GM19438 (cell line): ENCODE data around the gene RTL10.

Experiments used
- ATAC-seq: cut with Tn5 transposase; IDR thresholded peaks from one replicate; pipeline ENCODE4 v1.9.1; 2021; ENCODE audit warnings: low read depth; ENCODE audit not compliant: unreplicated experiment

Gene RTL10

DNA sequence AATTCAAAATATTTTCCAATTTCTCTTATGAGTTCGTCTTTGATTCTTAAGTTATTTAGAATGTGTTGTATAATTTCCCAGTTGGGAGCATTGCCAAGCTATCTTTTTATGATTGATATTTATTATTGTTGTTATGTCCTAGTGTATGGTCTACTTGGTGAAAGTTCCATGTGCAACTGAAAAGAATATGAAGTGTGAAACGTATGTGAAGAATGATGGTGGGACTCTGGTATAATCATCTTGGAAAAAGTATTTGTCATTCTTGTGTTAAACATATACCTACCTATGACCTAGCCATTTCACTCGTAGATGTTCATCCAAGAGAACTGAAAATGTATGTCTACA lies 12.0 kb upstream of the RTL10 start:
- ATAC-seq: no peak

DNA sequence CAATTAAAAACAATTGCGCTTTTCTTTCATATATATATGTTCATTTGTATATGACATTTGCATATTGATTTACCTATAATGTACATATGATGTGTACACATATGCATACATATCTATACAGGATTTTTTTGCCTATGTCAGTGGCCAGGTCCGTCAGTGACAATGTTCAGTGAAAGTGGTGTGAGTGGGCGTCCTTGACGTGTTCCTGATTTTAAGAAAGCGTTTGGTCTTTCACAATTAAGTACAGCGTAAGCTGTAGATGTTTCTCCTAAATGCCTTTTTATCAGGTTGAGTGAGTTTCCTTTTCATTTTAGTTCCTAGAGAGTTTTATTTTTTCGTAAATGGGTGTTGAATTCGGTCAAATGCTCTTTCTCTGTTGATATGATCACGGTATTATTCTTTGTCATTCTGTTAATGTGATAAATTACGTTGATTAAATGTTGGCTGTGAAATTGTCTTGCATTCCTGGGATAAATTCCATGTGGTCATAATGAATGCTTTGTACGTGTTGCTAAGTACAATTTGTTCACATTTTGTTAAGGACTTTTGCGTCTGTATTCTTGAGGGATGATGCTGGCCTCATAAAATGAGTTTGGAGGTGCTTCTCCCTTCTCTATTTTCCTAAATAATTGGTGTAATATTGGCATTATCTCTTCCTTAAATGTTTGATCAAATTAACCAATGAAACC lies 10.6 kb upstream of the RTL10 start:
- no peak for ATAC-seq

DNA sequence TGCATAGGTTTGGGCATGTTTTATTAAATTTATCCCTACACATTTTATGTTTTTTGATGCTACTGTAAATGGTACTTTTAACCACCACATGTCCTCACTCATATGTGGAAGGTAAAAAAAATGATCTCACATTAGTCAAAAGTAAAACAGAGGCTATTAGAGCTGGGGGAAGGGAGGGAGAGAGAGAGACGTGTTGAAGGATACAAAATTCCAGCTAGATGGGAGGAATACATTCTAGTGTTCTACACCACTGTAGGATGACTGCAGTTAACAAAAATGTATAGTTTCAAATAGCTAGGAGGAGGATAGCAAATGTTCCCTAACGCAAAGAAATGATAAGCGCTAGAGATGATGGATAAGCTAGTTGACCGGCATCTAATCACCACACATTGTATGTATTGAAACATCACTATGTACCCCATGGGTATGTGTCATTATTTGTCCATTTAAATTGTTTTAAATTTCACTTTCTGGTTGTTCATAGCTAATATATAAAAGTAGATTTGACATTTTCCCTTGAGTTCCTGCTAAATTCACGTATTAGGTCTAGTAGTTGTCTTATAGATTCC lies 9.9 kb upstream of the RTL10 start:
- no peak for ATAC-seq

DNA sequence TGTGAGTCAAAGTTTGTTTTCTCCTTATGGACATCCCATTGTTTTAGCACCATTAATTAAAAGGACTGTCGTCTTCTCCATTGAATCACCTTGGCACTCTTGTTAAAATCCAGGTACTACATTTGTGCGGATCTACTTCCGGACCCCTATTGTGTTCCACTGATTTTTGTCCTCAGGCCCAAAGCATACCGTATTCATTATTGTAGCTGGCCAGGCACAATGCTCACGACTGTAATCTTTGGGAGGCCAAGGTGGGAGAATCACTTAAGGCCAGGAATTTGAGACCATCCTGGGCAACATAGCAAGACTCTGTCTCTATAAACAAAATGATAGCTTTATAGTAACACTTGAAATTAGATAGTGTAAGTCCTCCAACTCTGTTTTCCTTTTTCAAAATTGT lies 8.9 kb upstream of the RTL10 start:
- no peak for ATAC-seq

DNA sequence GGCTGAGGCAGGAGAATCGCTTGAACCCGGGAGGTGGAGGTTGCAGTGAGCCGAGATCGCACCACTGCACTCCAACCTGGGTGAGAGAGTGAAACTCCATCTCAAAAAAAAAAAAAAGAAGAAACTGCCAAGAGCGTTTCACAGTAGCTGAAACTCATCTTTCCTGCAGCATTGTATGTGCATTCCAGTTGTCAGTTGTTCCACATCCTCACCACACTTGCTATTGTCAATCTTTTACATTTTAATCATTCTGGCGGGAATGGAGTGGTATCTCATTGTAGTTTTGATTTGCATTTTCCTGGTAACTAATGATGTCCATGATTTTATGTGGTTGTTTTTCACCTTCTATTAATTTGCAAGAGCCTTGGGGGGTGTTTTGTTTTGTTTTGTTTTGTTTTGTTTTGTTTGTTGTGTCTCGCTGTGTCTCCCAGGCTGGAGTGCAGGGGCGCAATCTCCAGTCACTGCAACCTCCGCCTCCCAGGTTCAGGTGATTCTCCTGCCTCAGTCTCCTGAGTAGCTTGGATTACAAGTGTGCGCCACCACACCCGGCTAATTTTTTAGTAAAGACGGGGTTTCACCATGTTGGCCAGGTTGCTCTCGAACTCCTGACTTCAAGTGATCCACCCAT lies 8.1 kb upstream of the RTL10 start:
- no peak for ATAC-seq

DNA sequence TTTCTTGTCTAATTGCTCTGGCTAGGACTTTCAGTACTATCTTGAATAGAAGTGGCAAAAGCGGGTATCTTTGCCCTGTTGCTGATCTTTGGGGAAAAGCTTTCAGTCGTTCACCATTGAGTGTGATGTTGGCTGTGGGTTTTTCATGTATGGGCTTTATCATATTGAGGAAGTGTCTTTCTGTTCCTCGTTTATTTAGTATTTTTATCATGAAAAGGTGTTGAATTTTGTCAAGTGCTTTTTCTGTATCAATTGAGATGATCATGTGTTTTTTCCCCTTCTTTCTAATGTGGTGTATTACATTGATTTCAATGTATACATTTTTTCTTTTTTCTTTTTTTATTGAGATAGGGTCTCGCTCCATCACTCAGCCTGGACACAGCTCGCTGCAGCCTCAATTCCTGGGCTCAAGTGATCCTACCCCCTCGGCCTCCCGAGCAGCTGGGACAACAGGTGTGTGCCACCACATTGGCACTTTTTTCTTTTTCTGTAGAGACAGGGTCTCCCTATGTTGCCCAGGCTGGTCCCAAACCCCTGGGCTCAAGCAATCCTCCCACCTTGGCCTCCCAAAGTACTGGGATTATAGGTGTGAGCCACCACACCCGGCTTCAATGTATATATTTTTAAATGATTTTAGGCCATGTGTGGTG lies 5.3 kb upstream of the RTL10 start:
- ATAC-seq: no peak

DNA sequence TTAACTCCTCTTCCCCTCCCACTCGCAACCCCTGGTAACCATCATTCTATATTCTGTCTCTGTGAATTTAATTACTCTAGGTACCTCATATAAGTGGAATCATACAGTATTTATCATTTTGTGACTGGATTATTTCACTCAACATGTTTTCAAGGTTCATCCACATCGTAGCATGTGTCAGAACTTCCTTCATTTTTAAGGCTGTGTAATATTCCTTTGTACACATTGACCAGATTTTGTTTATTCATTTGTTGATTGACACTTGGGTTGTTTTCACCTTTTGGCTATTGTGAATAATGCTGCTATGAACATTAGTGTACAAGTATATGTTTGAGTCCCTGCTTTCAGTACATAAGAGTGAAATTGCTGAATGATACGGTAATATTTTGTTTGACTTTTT lies 2.7 kb upstream of the RTL10 start:
- no peak for ATAC-seq

DNA sequence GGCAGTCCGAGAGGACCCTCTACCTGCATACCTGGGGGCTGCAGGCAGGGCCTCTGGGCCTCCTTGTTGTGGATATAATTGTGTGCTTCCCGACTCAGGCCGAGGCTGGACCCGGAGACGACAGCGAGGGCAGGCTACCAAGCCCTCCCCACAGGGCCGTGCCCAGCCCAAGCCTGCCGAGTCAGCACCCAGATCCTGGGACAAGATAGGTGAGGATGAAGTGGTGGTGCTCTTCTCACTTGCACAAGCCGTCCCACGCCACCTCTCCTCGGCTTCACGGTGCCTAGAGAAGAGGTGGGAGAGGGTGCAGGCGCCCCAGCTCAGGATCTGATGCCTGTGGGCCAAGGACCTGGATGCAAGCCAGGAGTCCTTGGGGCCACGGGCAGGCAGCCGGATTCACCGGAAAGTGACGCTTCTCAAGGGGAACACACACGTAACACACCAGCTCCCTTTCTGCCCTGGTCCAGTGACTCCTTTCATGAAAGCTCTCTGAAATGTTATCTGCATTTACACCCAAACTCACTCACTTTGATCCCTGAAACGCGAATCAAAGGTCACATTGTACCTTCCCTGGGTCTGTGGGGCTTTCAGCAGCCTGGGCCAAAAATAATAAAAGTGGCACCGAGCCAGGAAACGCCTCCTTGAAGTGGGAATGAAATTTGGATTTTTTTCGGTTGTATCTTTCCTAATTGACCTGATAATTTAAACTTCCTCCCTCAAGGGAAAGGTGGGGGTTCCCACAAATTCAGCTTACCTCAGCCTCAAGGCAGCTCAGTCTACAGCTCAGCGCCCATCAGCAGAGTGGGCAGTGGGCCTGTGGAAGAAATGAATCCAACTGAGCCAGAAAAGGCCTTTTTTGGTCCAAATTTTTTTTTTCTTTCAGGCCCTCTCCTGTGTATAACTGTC lies 1.1 kb upstream of the RTL10 start:
- peak; percentile 15 for ATAC-seq

DNA sequence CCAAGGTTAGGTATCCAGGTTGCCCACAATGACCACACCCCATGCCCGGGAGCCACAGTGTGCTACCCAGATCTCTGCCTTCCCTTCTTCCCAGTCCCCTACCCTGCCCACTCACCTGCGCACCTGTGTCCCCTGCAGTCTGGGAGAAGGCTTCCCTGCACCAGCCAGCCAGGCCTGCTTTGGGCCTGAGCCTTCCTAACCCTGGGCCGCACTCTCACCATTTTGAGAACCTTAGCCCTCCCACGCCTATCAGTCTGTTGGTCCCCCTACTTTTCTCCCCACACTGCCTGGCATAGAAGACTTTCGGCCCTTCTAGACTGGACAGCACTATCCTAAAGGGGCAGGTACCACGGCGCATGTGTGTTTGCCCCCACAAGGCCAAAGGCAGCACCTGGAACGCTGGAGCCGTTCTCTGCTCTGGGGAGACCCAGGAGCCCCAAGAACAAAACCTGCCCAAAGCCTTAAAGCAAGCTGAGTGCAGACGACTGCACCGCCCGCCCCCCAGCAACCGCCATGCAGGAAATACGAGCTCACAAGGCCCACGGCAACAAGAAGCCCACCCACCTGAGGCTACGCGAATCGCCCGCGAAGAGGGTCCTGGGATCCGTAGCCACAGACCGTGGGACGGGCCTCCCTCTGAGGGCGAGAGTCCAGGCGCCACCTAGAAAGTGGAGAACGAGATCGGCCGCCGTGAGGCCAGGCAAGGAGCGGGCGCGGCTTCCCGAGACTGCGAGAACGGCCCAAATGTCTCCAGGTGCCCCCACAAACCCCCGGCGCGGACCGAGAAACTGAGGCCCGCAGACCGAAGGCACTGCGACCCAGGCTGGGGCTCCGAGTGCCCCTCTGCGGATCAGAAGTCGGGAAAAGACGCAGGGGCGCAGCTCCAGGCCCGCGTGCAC lies 546 bp downstream of the RTL10 start:
- peak; percentile 3 for ATAC-seq

DNA sequence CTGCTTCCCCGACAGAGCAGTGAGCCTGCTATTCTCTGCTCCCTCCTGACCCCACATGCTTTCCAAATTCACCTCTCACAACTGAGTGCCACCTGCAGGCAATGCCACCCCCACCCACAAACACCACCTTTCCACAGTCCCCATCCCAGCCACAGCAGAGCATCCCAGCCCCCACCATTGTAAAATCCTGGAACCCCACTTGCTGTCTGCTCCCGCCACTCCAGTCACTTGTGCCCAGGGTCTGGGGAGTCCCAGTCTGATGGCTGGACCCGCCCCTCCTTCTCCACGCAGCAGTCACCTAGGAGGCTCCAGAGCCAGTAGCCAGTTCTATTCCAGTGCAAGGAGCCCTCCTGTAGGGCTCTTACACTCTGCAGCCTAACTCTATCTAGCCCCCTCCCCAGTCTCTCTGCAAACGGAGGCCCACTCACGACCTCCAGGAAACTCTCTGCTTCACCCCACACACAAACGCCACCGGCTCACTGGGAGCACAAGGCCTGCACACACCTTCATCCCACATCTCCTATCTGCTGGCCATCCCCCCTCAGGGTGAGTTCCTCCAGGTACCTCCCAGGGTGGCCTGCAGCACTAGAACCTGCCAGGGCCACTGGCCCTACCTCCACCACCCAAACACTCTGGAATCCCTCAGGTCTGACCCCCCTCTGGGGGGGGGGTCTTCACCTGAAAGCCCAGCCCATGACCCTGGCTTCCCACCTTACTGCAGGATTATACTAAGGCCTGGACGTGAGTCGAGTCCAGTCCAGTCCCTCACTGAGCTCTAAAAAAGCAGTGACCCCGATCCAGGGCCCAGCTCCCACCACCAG lies 1.4 kb downstream of the RTL10 start:
- ATAC-seq: no peak

DNA sequence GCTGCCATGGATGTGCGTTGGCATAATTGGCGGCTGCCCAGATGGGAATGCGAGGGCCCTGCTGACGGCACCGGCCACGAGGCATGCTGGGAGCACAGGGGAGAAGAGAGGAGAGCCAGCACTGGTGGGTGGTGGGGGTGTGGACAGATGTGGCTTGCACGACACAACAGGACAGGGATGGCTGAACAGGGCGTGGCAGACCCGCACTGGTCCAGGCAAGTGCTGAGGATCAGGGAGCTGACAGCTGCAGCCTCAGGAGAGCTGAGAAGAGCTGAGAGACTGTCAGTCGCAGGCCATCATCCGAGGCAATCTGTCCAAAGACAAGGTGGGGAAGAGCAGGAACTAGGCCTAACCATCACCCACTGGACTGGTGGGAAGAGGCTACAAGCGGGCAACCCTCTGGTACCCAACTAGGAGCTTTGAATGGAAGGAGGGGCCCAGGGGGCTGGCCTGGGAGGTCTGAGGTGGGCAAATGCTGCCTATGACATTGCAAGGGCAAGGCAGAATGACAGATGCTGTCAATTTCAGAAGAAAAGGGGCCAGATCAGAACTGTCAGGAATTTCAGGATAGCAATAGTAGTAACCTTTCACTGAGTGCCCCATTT lies 2.4 kb downstream of the RTL10 start:
- ATAC-seq: no peak

DNA sequence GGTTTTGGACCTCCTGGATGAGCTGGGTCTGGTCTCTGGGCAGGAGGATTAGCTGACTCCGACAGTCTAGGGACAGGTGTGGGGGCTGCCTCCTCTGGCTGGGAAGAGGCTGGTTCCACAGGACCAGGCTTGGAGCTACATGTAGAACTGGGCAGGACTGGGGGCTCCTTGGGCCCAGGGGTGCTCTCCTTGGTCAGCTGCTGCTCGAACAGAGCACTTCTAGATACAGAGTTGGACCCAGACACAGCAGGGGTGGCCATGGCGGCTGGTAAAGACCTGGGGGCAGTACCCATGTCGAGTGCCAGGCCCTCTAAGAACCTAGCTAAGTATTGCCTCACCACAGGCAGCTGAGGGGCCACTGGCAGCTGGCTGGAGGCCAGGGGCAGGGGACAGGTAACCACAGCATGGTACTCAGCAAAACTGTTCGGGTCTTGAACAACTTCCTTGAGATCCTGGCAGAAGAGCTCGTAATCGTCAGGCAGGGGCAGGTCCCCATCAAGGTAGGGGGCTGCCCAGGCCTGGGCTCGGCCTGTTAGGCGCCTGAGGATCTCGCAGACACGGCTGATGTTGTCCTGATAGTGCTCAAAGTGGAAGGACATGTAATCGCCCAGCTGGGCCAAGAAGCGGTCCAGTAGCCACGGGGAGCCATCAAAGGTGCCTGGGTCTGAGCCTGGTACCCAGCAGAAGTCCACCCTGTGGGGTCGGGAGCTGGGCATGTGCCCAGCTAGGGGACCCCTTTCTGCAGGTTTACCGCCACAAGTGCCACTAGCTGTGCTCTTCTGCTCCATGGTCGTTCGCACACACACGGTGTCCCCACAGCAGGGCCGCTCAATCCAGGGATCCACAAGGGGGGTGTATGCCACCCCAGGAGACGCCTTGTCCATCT lies 3.1 kb downstream of the RTL10 start:
- no peak for ATAC-seq

DNA sequence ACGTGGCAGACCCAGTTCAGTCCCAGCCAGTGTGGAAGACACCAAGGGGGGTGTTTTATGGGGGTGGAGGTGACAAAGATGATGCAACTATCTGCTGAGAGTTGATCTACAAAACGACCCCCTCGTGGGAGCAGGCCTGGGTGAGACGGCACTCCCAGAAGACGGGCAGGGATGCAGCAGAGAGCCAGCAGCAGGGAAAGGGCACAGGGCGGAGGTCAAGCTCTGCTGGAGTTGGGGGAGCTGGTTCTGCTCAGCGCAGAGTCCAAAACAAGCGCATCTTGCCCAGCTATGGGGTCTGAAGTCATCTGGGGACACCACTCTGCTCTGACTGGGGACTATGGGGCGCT lies 3.9 kb downstream of the RTL10 start:
- ATAC-seq: no peak

DNA sequence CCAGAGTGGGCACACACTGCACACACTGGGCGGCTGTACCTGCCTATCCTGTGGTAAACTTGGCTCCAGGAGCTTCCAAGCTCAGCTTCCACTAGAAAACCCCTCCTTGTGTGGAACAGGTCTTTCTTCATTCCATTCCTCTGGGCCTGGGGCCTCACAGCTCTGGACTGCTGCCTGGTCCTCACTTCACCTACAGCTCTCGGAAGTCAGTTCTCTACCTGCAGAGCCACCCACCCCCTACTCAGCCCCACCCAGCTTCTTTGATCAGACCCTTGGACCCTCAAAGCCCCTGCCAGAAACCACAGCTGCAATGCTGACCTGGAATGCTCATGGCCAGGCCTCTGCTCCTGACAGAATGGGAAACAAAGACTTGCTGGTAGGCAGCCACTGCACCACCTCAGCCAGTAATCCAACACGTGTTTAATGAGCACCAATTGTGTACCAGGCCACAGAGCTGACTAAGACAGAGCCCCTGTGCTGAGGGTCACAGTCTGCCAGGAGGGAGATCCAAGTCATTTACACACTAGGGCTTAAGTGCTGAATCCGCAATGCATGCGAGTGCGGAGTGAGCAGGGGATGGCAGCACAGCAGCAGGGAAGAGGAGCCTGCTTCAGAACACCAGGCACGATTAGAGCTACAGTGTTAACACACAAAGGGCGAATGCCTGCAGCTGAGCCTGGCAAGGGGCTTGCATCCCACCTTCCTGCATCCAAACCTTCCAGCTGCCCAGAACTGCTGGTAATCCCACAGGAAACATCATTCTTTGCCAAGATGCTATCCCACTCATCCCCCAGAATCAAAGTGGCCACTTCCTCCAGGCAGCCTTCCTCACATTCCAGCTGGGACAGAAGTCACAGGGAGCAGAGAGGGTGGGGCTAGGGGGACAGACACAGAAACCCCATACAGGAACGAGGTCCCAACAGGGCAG lies 4.6 kb downstream of the RTL10 start:
- no peak for ATAC-seq

DNA sequence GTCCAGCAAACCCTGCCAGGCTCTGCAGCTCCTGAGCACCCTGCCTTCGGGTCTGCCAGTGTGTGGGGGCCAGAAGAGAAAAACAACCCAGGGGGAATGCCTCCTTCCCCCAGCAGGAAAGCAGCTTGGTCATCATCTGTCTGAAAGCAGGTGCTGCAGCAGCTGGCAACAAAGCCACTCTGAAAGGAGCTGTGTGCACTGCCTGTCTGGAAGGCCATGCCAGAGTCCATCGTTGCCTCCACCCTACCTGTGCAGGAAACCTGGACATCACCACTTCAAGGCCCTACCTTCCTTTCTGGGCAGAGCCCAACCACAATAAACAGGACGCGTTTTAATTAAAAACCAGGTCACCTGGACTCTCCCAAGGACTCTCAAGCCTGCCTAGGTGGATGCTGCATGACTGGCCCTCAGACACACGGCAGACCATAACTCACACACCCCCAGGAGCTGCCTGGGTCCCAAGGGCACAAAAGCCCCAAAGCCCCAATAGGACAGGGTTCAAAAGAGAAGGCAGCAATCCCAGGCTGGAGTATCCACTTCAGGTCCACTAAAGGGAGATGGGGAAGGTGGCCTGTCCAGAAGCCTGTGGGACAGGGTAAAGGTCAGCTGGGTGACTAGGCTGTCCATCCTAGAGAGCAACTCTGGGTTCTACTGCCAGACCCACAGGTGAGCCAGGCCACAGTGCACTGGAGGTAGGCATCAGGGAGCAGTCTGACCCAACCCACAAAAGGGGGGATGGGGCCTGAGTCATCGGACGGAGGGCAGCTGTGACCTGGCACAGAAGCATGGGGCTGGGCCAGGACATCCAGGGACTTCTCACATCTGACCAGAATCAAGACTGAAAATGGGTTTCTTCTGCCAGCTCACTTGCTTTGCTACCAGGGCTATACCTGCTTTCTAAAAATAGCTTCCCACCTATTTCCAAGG lies 6.1 kb downstream of the RTL10 start:
- ATAC-seq: no peak

DNA sequence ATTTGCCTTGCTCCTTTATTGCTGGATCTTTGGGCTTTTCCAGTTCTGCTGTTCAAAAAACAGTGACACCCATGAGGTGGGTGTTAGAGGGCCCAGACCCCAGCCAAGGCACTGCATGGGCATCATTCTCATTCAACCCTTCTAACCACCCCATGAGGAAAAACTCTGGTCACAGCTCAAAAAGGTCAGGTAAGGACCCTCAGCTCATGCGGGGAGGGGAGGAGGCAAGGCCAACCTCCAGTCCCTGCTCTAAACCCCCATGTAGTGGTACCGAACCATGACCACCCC lies 7.4 kb downstream of the RTL10 start:
- no peak for ATAC-seq
